Loucy (cell line): ENCODE measurements around the gene GPHA2.

Source experiments
- H2AFZ ChIP-seq: fragments of 200-600 bp; sonication (generic); 2 replicates; pipeline ENCODE4 v1.6.0; 2016; ENCODE audit warnings: antibody characterized with exemption, mild to moderate bottlenecking, low read length, moderate library complexity
- H3F3A ChIP-seq: fragments of 200-600 bp; 2 replicates; pipeline ENCODE4 v1.6.0; 2016; ENCODE audit warnings: antibody characterized with exemption, low read depth, mild to moderate bottlenecking
- H3K27me3 ChIP-seq: fragments of 200-600 bp; sonication (generic); 2 replicates; pipeline ENCODE4 v1.6.1; 2014; ENCODE audit warnings: low read length, mild to moderate bottlenecking; ENCODE audit not compliant: insufficient read depth, poor library complexity, severe bottlenecking
- H3K36me3 ChIP-seq: fragments of 200-600 bp; sonication (generic); 2 replicates; pipeline ENCODE4 v1.6.1; 2016; ENCODE audit warnings: low read length; ENCODE audit not compliant: insufficient read depth
- H3K4me1 ChIP-seq: fragments of 200-600 bp; sonication (generic); 2 replicates; pipeline ENCODE4 v1.5.1; 2014; ENCODE audit warnings: low read length, mild to moderate bottlenecking; ENCODE audit not compliant: insufficient read depth, poor library complexity, severe bottlenecking
- H3K4me2 ChIP-seq: fragments of 200-600 bp; sonication (generic); 2 replicates; pipeline ENCODE4 v1.6.0; 2014; ENCODE audit warnings: antibody characterized with exemption, low read length, low read depth, mild to moderate bottlenecking; ENCODE audit not compliant: poor library complexity, severe bottlenecking
- H3K4me3 ChIP-seq: fragments of 200-600 bp; sonication (generic); 2 replicates; pipeline ENCODE4 v1.5.1; 2014; ENCODE audit warnings: low read length, mild to moderate bottlenecking, mixed read lengths; ENCODE audit not compliant: poor library complexity, severe bottlenecking
- H3K79me2 ChIP-seq: fragments of 200-600 bp; sonication (generic); 2 replicates; pipeline ENCODE4 v1.6.1; 2014; ENCODE audit warnings: low read length; ENCODE audit not compliant: insufficient read depth
- H3K9ac ChIP-seq: fragments of 200-600 bp; sonication (generic); 2 replicates; pipeline ENCODE4 v1.6.0; 2014; ENCODE audit warnings: mild to moderate bottlenecking, low read depth, low read length, moderate library complexity; ENCODE audit not compliant: poor library complexity, severe bottlenecking
- H3K9me2 ChIP-seq: fragments of 200-600 bp; sonication (generic); replicated peaks from 2 replicates; pipeline ENCODE4 v1.6.1; 2016; ENCODE audit warnings: low read depth, low read length, mixed read lengths
- H3K9me3 ChIP-seq: fragments of 200-600 bp; sonication (generic); 2 replicates; pipeline ENCODE4 v1.6.1; 2014; ENCODE audit warnings: mild to moderate bottlenecking, antibody characterized with exemption, low read length, low read depth; ENCODE audit not compliant: insufficient read depth
- H4K20me1 ChIP-seq: fragments of 200-600 bp; sonication (generic); 2 replicates; pipeline ENCODE4 v1.6.0; 2014; ENCODE audit warnings: antibody characterized with exemption, low read length, mild to moderate bottlenecking; ENCODE audit not compliant: insufficient read depth, poor library complexity, severe bottlenecking
- EZH2phosphoT487 ChIP-seq: fragments of 200-600 bp; IDR thresholded peaks from 2 replicates; pipeline ENCODE4 v1.6.1; 2018; ENCODE audit warnings: antibody characterized with exemption, mild to moderate bottlenecking, moderate library complexity, borderline replicate concordance
- TF ChIP-seq, protein P1 (sequence below): fragments of 200-600 bp; sonication (generic); conservative IDR thresholded peaks from 2 replicates; pipeline ENCODE4 v1.5.1; 2014; ENCODE audit warnings: mild to moderate bottlenecking, antibody characterized with exemption, low read length

Gene GPHA2

DNA sequence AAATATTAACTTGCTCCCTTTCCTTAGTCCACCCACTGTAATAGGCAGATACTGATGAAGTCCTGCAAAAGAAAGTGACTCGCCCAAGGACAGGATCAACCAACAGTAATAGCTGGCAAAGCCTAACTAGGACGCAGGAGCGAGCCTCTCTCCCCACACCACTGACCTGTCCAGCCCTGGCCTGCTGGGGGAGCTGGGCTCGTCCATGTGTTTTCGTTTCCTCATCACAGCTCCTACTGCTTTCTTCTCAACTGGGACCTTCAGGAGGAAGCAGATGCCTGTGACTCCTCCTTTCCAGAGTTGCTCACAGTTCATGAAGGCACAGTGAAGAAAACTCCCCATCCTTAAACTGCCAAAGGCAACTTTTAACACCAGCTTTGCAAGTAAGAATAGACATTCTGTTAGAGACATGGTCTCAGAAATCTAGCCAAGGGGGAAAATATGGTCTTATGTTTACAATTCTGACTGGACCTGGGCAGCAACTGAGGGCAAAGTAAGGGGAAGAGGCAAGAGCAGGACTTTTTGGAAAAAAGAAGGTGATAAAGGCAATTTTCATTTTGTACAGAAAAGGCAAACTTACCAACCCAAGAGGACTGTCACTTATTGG, 11.6 kb upstream of the GPHA2 start:
- no peak overlapping the region for H2AFZ ChIP-seq

DNA sequence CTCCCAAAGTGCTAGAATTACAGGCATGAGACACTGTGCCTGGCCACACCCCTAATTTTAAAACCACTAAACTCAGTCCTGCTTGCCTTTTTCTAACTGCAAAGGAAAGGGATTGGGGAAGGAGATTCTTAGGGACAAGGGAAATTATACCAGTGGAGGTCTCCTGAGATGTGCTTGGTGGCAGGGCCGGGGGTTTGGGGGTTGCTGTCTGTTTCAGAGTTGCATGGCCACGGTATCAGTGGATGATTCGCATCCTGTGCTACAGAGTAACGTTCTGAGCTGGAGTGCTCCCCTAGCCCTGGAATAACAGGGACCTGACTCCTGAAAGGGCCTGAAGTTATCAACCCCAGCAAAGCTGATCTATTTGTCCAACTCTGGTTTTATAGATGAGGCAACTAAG, 846 bp upstream of the GPHA2 start:
- H3K4me2 ChIP-seq, result no peak overlapping the region
- no peaks in the 10 kb centered on the region for H3K27me3 ChIP-seq
- no peaks in the 10 kb centered on the region for H3K79me2 ChIP-seq
- H2AFZ ChIP-seq, result no peak overlapping the region
- no peaks in the 10 kb centered on the region for H3K36me3 ChIP-seq
- H3K9me2 ChIP-seq, result no peaks in the 10 kb centered on the region
- no peak overlapping the region for H3K4me3 ChIP-seq
- H3K9ac ChIP-seq, result no peak overlapping the region
- H3K9me3 ChIP-seq, result no peaks in the 10 kb centered on the region
- no peaks in the 10 kb centered on the region for H3K4me1 ChIP-seq
- H4K20me1 ChIP-seq, result no peaks in the 10 kb centered on the region
- H3F3A ChIP-seq, result no peaks in the 10 kb centered on the region
- TF ChIP-seq EZH2phosphoT487, result no peak
- TF ChIP-seq, protein P1, sequence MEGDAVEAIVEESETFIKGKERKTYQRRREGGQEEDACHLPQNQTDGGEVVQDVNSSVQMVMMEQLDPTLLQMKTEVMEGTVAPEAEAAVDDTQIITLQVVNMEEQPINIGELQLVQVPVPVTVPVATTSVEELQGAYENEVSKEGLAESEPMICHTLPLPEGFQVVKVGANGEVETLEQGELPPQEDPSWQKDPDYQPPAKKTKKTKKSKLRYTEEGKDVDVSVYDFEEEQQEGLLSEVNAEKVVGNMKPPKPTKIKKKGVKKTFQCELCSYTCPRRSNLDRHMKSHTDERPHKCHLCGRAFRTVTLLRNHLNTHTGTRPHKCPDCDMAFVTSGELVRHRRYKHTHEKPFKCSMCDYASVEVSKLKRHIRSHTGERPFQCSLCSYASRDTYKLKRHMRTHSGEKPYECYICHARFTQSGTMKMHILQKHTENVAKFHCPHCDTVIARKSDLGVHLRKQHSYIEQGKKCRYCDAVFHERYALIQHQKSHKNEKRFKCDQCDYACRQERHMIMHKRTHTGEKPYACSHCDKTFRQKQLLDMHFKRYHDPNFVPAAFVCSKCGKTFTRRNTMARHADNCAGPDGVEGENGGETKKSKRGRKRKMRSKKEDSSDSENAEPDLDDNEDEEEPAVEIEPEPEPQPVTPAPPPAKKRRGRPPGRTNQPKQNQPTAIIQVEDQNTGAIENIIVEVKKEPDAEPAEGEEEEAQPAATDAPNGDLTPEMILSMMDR, result no peak

More for the DNA sequence above, 11.6 kb upstream of the GPHA2 start:
- Histone ChIP-seq H3K27me3 (no peaks in the 10 kb centered on the region), H3K9me2 (no peaks in the 10 kb centered on the region), H3F3A (no peaks in the 10 kb centered on the region), H3K79me2 (no peaks in the 10 kb centered on the region), H3K4me3 (no peak overlapping the region), H3K9ac (no peak overlapping the region), H3K9me3 (no peaks in the 10 kb centered on the region), H3K4me2 (no peak overlapping the region), H4K20me1 (no peaks in the 10 kb centered on the region), H3K4me1 (no peaks in the 10 kb centered on the region), H3K36me3 (no peaks in the 10 kb centered on the region)
- TF ChIP-seq EZH2phosphoT487, result no peak
- TF ChIP-seq, protein P1, result no peak

DNA sequence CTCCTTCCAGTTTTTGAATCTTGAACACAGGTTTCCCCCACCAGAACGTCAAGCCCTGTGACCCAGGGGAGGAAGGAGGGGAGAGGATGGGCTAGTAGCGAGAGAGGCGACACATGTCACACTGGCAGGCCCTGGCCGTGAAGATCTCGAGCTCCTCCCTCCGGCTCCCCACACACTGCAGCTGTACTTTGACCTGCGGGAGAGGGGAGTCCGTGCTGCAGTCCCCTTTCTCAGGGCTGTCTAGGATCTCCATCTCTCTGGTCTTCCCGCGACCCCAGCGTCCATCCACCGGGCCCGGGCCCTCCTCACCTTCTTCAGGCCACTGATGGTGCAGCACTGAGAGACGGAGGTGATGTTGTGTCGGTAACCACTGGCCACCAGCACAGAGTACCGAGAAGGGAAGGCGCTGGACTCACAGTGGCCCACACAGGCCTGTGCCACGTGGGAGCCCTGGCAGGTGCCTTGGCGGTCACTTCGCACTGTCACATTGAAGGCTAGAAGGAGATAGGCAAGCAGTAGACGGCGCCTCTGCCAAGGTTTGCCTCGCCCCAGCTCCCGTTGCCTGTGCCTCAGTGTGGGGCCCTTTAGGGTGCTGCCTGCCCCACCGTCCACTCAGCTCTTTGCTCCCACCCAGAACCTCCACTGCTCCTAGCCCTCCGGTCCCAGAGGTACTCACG, 873 bp downstream of the GPHA2 start:
- H3K9ac ChIP-seq, result no peak overlapping the region
- no peaks in the 10 kb centered on the region for H3K79me2 ChIP-seq
- no peak overlapping the region for H3K4me2 ChIP-seq
- no peak overlapping the region for H3K4me3 ChIP-seq
- no peaks in the 10 kb centered on the region for H3K9me3 ChIP-seq
- H3K36me3 ChIP-seq, result no peaks in the 10 kb centered on the region
- no peaks in the 10 kb centered on the region for H3K27me3 ChIP-seq
- H3F3A ChIP-seq, result no peaks in the 10 kb centered on the region
- H3K4me1 ChIP-seq, result no peaks in the 10 kb centered on the region
- H4K20me1 ChIP-seq, result no peaks in the 10 kb centered on the region
- no peaks in the 10 kb centered on the region for H3K9me2 ChIP-seq
- H2AFZ ChIP-seq, result no peak overlapping the region
- TF ChIP-seq EZH2phosphoT487, result no peak
- TF ChIP-seq, protein P1, result no peak
